Smooth muscle cell (in vitro differentiated cells): ENCODE results near the gene NTM. TPM values are rescaled to one million over a fixed set of nuclear protein-coding genes. Genes with fewer than 3 reads are reported as not detected.
"Not testable (repeated sequence)": the region's sequence is repeated elsewhere in the genome, so short reads cannot be mapped to it uniquely, and the experiment has no call there.

ENCODE experiments used
- DNase-seq: peaks from one replicate; lab custom pipeline; 2025; ENCODE audit not compliant: unreplicated experiment; lab: John Stamatoyannopoulos, UW
- H2AFZ ChIP-seq: fragments of 200-600 bp; sonication (generic); 2 replicates; pipeline ENCODE4 v1.6.0; 2016; ENCODE audit warnings: antibody characterized with exemption, low read depth, mild to moderate bottlenecking
- H3F3A ChIP-seq: fragments of 200-600 bp; sonication (generic); 2 replicates; pipeline ENCODE4 v1.6.0; 2017; ENCODE audit warnings: antibody characterized with exemption, low read depth
- H3K27ac ChIP-seq: fragments of 200-600 bp; sonication (generic); 2 replicates; pipeline ENCODE4 v1.5.1; 2016; ENCODE audit warnings: low read depth, mild to moderate bottlenecking
- H3K27me3 ChIP-seq: fragments of 200-600 bp; sonication (generic); 2 replicates; pipeline ENCODE4 v1.6.1; 2016; ENCODE audit warnings: low read depth, mild to moderate bottlenecking
- H3K36me3 ChIP-seq: fragments of 200-600 bp; sonication (generic); 2 replicates; pipeline ENCODE4 v1.5.1; 2016; ENCODE audit warnings: low read depth
- H3K4me1 ChIP-seq: fragments of 200-600 bp; sonication (generic); 2 replicates; pipeline ENCODE4 v1.5.1; 2016; ENCODE audit warnings: low read depth
- H3K4me2 ChIP-seq: fragments of 200-600 bp; sonication (generic); 2 replicates; pipeline ENCODE4 v1.6.0; 2016; ENCODE audit warnings: mild to moderate bottlenecking
- H3K4me3 ChIP-seq: fragments of 200-600 bp; sonication (generic); 2 replicates; pipeline ENCODE4 v1.5.1; 2016; ENCODE audit warnings: mild to moderate bottlenecking
- H3K79me2 ChIP-seq: fragments of 200-600 bp; sonication (generic); 2 replicates; pipeline ENCODE4 v1.6.0; 2016; ENCODE audit warnings: low read depth, mild to moderate bottlenecking
- H3K9ac ChIP-seq: fragments of 200-600 bp; sonication (generic); 2 replicates; pipeline ENCODE4 v1.6.0; 2016; ENCODE audit warnings: low read depth
- H3K9me3 ChIP-seq: fragments of 200-600 bp; sonication (generic); replicated peaks from 2 replicates; pipeline ENCODE4 v1.5.1; 2016; ENCODE audit warnings: low read depth
- H4K20me1 ChIP-seq: fragments of 200-600 bp; sonication (generic); 2 replicates; pipeline ENCODE4 v1.6.0; 2016; ENCODE audit warnings: low read depth
- WGBS: methylation state at CpG from one replicate; pipeline ENCODE4 v1.1.7; 2016; ENCODE audit warnings: low lambda C conversion rate; 5-methylcytosine and 5-hydroxymethylcytosine counted together
- polyA plus RNA-seq: library from polyadenylated mRNA; unstranded; fragments of >200 nt; fragmentation: Nextera tagmentation; extraction: Ambion mirVana; gene quantifications from 2 replicates; pipeline ENCODE4 v1.2.1, GENCODE V29; 2016
- total RNA-seq: library from RNA; depleted of rRNA; stranded (reverse); fragments of >200 nt; gene quantifications from 2 replicates; pipeline ENCODE4 v1.2.3, GENCODE V29; 2014
- TF ChIP-seq, protein P1 (sequence below): fragments of 200-600 bp; sonication (generic); IDR thresholded peaks from 2 replicates; pipeline ENCODE4 v1.5.1; 2017; ENCODE audit warnings: borderline replicate concordance, mild to moderate bottlenecking, antibody characterized with exemption; ENCODE audit not compliant: insufficient read depth, poor library complexity, severe bottlenecking

The NTM gene
- total and polyA plus RNA-seq, 2 experiments from 2014 or later, result 68.9 to 123 TPM

DNA sequence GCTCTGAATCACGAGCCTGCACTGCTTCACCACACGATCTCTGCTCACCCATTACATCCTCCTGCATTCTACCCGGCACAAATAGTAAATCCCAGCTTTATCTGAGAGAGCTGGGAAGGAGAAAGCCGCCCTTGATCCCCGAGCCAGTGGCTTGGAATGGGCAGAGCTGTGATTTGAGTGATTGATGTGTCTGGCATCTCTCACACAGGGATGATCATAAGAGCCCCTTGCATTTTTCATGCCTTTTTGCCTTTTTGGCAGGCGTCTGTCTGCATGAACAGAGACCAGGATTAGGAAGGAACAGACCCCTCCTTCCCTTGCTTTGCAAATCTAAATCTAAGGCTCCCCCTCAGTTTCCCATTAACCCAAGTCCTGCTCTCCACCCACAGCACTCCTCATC, 945.3 kb downstream of the NTM start:
- no peak overlapping the region for H3K4me2 ChIP-seq
- H3K36me3 ChIP-seq, result no peaks in the 10 kb centered on the region
- H3K4me1 ChIP-seq, result peaks cover 5% of the 10 kb centered on the region
- WGBS, result 19% methylated on average over 6 of the region's 6 CpGs
- no peak overlapping the region for H3K9ac ChIP-seq
- TF ChIP-seq, protein P1, sequence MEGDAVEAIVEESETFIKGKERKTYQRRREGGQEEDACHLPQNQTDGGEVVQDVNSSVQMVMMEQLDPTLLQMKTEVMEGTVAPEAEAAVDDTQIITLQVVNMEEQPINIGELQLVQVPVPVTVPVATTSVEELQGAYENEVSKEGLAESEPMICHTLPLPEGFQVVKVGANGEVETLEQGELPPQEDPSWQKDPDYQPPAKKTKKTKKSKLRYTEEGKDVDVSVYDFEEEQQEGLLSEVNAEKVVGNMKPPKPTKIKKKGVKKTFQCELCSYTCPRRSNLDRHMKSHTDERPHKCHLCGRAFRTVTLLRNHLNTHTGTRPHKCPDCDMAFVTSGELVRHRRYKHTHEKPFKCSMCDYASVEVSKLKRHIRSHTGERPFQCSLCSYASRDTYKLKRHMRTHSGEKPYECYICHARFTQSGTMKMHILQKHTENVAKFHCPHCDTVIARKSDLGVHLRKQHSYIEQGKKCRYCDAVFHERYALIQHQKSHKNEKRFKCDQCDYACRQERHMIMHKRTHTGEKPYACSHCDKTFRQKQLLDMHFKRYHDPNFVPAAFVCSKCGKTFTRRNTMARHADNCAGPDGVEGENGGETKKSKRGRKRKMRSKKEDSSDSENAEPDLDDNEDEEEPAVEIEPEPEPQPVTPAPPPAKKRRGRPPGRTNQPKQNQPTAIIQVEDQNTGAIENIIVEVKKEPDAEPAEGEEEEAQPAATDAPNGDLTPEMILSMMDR, result no peak
- no peak for DNase-seq
- no peaks in the 10 kb centered on the region for H3K79me2 ChIP-seq
- H4K20me1 ChIP-seq, result no peaks in the 10 kb centered on the region
- H3F3A ChIP-seq, result no peaks in the 10 kb centered on the region
- H3K4me3 ChIP-seq, result no peak overlapping the region
- no peak overlapping the region for H2AFZ ChIP-seq
- H3K9me3 ChIP-seq, result no peaks in the 10 kb centered on the region
- H3K27me3 ChIP-seq, result no peaks in the 10 kb centered on the region
- no peak overlapping the region for H3K27ac ChIP-seq

DNA sequence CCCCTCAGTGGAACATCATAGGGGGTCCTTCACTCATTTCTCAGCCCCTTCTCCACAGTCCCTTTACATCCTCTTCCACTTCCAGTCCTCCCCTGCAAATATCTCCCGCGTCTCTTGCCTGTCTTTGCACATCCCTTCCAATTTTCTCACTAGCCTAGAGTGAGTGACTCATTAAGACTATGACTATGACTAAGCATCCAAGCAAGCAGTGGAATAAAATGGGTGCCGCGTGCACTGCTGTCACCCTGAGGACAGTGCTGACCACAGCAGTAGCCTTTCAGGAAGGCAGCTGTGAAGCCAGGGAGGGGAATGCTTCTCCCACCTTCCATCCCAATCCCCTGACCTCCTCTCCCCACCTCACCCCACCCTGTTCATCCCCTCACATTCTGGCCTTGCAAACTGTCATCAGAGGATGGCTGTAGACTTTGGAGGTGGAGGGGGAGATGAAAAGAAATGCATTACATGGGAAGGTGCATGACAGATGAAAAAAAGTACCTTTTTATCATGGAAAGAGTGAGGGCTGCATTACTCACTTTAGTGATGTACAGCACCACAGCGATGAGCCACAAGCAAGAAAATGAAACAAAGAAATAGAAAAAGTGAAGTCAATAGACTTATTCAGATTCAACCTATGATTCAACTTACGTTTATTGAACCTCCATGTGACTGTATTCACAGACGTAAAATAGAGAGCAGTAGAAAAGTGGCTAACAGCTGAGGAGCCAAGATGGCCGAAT, 948.2 kb downstream of the NTM start:
- TF ChIP-seq, protein P1, result no peak
- Histone ChIP-seq H3K9me3 (no peaks in the 10 kb centered on the region), H3K36me3 (no peaks in the 10 kb centered on the region), H3K4me1 (no peaks in the 10 kb centered on the region), H3K9ac (no peak overlapping the region), H3K27me3 (no peaks in the 10 kb centered on the region), H3K79me2 (no peaks in the 10 kb centered on the region), H4K20me1 (no peaks in the 10 kb centered on the region), H3K4me3 (no peak overlapping the region), H3K4me2 (no peak overlapping the region), H3F3A (no peaks in the 10 kb centered on the region), H3K27ac (no peak overlapping the region), H2AFZ (no peak overlapping the region)
- no peak for DNase-seq
- 59% methylated on average over 8 of the region's 8 CpGs for WGBS

DNA sequence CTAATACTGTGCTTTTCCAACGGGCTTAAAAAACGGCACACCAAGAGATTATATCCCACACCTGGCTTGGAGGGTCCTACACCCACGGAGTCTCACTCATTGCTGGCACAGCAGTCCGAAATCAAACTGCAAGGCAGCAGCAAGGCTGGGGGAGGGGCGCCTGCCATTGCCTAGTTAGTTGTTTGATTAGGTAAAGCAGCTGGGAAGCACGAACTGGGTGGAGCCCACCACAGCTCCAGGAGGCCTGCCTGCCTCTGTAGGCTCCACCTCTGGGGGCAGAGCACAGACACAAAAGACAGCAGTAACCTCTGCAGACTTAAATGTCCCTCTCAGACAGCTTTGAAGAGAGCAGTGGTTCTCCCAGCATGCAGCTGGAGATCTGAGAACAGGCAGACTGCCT, 949.0 kb downstream of the NTM start:
- not testable (repeated sequence) for H3K4me3 ChIP-seq, H3K27me3 ChIP-seq, H3K36me3 ChIP-seq, DNase-seq, H3K4me2 ChIP-seq, H3F3A ChIP-seq, H3K9me3 ChIP-seq, H3K4me1 ChIP-seq, H2AFZ ChIP-seq, H3K9ac ChIP-seq, H4K20me1 ChIP-seq, H3K27ac ChIP-seq, H3K79me2 ChIP-seq
- 90% methylated on average over 6 of the region's 6 CpGs for WGBS

DNA sequence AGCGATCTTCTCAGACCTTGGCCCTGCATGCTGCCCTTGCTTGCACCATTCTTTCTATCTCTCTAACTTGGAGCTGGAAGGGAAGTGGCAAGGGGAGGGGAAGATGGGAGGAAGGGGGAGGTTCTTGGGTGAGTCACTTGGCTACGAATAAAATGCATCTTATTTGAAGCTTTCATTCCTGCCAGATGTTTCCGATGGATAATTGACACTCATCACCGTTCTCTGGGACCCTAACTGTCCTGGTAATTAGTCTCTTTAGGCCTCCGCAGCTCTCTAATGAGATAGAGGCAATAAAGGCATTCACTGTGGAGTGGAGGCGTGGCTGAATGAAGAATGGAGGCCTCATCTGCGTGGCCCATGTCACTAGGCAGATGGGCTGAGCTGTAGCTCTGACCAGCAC, 960.1 kb downstream of the NTM start:
- Histone ChIP-seq H4K20me1 (no peaks in the 10 kb centered on the region), H3K9ac (no peak overlapping the region), H3K4me1 (peaks cover 5% of the 10 kb centered on the region), H3K4me2 (no peak overlapping the region), H3K4me3 (no peak overlapping the region), H3F3A (no peaks in the 10 kb centered on the region), H3K79me2 (no peaks in the 10 kb centered on the region), H2AFZ (no peak overlapping the region), H3K9me3 (no peaks in the 10 kb centered on the region), H3K27me3 (no peaks in the 10 kb centered on the region), H3K36me3 (no peaks in the 10 kb centered on the region), H3K27ac (no peak overlapping the region)
- DNase-seq, result no peak
- WGBS, result 78% methylated on average over 7 of the region's 7 CpGs
- TF ChIP-seq, protein P1, result no peak
